Erythroblast (primary cell): ENCODE measurements around the gene C20orf144.

Source experiments
- GATA1 ChIP-seq: IDR thresholded peaks from 2 replicates; pipeline ENCODE4 v1.6.1; 2011; ENCODE audit warnings: low read depth, mild to moderate bottlenecking, control low read depth, low read length, moderate library complexity
- POLR2A ChIP-seq: IDR thresholded peaks from 2 replicates; pipeline ENCODE4 v1.6.1; 2011; ENCODE audit warnings: mild to moderate bottlenecking, low read length

GRCh38 chr20:33657704-33658095, 4.4 kb upstream of the C20orf144 start:
- TF ChIP-seq POLR2A: no peak
- TF ChIP-seq GATA1: no peak
